ENCODE data around the gene UGDH. TPM values are rescaled to one million over a fixed set of nuclear protein-coding genes. Genes with fewer than 3 reads are reported as not detected.
"Not testable (repeated sequence)": the region's sequence is repeated elsewhere in the genome, so short reads cannot be mapped to it uniquely, and the experiment has no call there.

The UGDH gene
- total and polyA plus RNA-seq, 2 of the 8 experiments (the other 6 are each of a cell fraction or from before 2014, with no cell fraction given) = 32.0 to 128 TPM

GRCh38 chr4:39544580-39545315 lies 17.5 kb upstream of the UGDH start (continued):
- TF ChIP-seq SAP30 (IDR thresholded peaks at IDR 0.05; ENCODE audit: insufficient read depth, insufficient replicate concordance, low read length) (no peak), USF2 (IDR thresholded peaks at IDR 0.05; ENCODE audit: low read length) (no peak), RBBP5 (IDR thresholded peaks at IDR 0.05; ENCODE audit: borderline replicate concordance, low read depth, low read length) (no peak), GTF2F1 (IDR thresholded peaks at IDR 0.05; ENCODE audit: borderline replicate concordance, low read depth, low read length) (no peak), HDAC2 (IDR thresholded peaks at IDR 0.05; ENCODE audit: borderline replicate concordance in 1 of 2, low read depth in 2 of 2, low read length in 2 of 2) (no peak), HDAC6 (IDR thresholded peaks at IDR 0.05; ENCODE audit: low read depth, low read length) (no peak)

- H2BK15ac ChIP-seq (ENCODE audit: low read length); H2BK12ac ChIP-seq (ENCODE audit: low read depth, low read length); H3K14ac ChIP-seq (ENCODE audit: insufficient read length); H3K9me3 ChIP-seq (ENCODE audit: insufficient read depth in 2 of 2, low read depth in 1 of 2, low read length in 1 of 2); H3K4ac ChIP-seq (replicated peaks; ENCODE audit: insufficient read length, low read depth, low read length); H3K79me1 ChIP-seq (ENCODE audit: low read depth, low read length); H2AFZ ChIP-seq (ENCODE audit: low read length); H4K20me1 ChIP-seq (replicated peaks in 1 of 2; ENCODE audit: control insufficient read depth in 1 of 2, insufficient read depth in 2 of 2, low read length in 2 of 2); H3K27me3 ChIP-seq (replicated peaks in 1 of 4; ENCODE audit: control insufficient read depth in 3 of 4, extremely low read depth in 1 of 4, insufficient read depth in 3 of 4, low read length in 3 of 4); H4K8ac ChIP-seq (ENCODE audit: extremely low read depth, insufficient read depth, low read length); H3K23me2 ChIP-seq (ENCODE audit: low read depth, low read length); H3K27ac ChIP-seq (ENCODE audit: low read depth, low read length); DNase-seq (ENCODE audit: low read depth in 1 of 2, low spot score in 2 of 2); H2BK120ac ChIP-seq (replicated peaks; ENCODE audit: low read depth, low read length); H3K79me2 ChIP-seq (ENCODE audit: control insufficient read depth in 1 of 2, insufficient read depth in 2 of 2, low read length in 2 of 2); H3K36me3 ChIP-seq (ENCODE audit: control insufficient read depth in 2 of 4, insufficient read depth in 4 of 4, low read length in 3 of 4); FAIRE-seq; H2AK5ac ChIP-seq (ENCODE audit: low read depth, low read length); H4K5ac ChIP-seq (ENCODE audit: insufficient read length, low read depth, low read length); H3K18ac ChIP-seq (ENCODE audit: extremely low read depth, low read length); H3K23ac ChIP-seq (ENCODE audit: insufficient read length); H2BK20ac ChIP-seq (ENCODE audit: low read length); H4K91ac ChIP-seq (replicated peaks; ENCODE audit: insufficient read length, low read length); H3K4me1 ChIP-seq (replicated peaks in 1 of 4; ENCODE audit: control insufficient read depth in 3 of 4, insufficient read depth in 4 of 4, low read length in 3 of 4); H3K4me2 ChIP-seq (ENCODE audit: insufficient read depth in 1 of 2, low read depth in 2 of 2, low read length in 2 of 2); H3K9ac ChIP-seq (replicated peaks in 1 of 4; ENCODE audit: extremely low read depth in 1 of 4, low read depth in 3 of 4, low read length in 3 of 4); H2BK5ac ChIP-seq (ENCODE audit: low read depth, low read length); CTCF ChIA-PET (ENCODE audit: partially characterized antibody); H3K4me3 ChIP-seq (ENCODE audit: extremely low read depth in 1 of 4, insufficient read depth in 2 of 4, low read depth in 3 of 4, low read length in 4 of 4); H3K56ac ChIP-seq (replicated peaks; ENCODE audit: insufficient read length, low read depth, low read length): not testable (repeated sequence)
- POLR2A ChIA-PET (ENCODE audit: partially characterized antibody) = interaction anchor here (1.0 to 1.1 kb wide), 2 partner anchors 17 to 33 kb away, joined by 3 read pairs; partner anchors contain the start of gene UGDH
- WGBS, 2 experiments (ENCODE audit: extremely low coverage in 1 of 2, insufficient coverage in 1 of 2, insufficient read length in 1 of 2, insufficient replicate concordance in 2 of 2, low coverage in 1 of 2, low lambda C conversion rate in 2 of 2, missing lambda C conversion rate in 1 of 2) = 80% methylated on average over 4 of the region's 4 CpGs; no CpG with 5 or more reads in 1 of the 2 experiments
Observed at GRCh38 chr4:39544080-39544479, 16.8 kb upstream of the UGDH start.

Measured in H1 (cell line).